ENCODE results near the gene ARMC9.

GRCh38 chr2:231263118-231263831, 64.8 kb downstream of the ARMC9 start:
- TF ChIP-seq, protein P1, sequence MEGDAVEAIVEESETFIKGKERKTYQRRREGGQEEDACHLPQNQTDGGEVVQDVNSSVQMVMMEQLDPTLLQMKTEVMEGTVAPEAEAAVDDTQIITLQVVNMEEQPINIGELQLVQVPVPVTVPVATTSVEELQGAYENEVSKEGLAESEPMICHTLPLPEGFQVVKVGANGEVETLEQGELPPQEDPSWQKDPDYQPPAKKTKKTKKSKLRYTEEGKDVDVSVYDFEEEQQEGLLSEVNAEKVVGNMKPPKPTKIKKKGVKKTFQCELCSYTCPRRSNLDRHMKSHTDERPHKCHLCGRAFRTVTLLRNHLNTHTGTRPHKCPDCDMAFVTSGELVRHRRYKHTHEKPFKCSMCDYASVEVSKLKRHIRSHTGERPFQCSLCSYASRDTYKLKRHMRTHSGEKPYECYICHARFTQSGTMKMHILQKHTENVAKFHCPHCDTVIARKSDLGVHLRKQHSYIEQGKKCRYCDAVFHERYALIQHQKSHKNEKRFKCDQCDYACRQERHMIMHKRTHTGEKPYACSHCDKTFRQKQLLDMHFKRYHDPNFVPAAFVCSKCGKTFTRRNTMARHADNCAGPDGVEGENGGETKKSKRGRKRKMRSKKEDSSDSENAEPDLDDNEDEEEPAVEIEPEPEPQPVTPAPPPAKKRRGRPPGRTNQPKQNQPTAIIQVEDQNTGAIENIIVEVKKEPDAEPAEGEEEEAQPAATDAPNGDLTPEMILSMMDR (IDR thresholded peaks at IDR 0.05), result no peak
- TF ChIP-seq POLR2AphosphoS5 (IDR thresholded peaks at IDR 0.05; ENCODE audit: low read depth, low read length) (no peak), SIN3A (IDR thresholded peaks at IDR 0.05; ENCODE audit: borderline replicate concordance, insufficient read depth, low read depth, low read length) (no peak)
- TF ChIP-seq, protein P2, sequence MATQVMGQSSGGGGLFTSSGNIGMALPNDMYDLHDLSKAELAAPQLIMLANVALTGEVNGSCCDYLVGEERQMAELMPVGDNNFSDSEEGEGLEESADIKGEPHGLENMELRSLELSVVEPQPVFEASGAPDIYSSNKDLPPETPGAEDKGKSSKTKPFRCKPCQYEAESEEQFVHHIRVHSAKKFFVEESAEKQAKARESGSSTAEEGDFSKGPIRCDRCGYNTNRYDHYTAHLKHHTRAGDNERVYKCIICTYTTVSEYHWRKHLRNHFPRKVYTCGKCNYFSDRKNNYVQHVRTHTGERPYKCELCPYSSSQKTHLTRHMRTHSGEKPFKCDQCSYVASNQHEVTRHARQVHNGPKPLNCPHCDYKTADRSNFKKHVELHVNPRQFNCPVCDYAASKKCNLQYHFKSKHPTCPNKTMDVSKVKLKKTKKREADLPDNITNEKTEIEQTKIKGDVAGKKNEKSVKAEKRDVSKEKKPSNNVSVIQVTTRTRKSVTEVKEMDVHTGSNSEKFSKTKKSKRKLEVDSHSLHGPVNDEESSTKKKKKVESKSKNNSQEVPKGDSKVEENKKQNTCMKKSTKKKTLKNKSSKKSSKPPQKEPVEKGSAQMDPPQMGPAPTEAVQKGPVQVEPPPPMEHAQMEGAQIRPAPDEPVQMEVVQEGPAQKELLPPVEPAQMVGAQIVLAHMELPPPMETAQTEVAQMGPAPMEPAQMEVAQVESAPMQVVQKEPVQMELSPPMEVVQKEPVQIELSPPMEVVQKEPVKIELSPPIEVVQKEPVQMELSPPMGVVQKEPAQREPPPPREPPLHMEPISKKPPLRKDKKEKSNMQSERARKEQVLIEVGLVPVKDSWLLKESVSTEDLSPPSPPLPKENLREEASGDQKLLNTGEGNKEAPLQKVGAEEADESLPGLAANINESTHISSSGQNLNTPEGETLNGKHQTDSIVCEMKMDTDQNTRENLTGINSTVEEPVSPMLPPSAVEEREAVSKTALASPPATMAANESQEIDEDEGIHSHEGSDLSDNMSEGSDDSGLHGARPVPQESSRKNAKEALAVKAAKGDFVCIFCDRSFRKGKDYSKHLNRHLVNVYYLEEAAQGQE (IDR thresholded peaks at IDR 0.05; ENCODE audit: insufficient read depth in 1 of 2, low read depth in 2 of 2, low read length in 1 of 2), result no peak
